PC-9 (cell line): ENCODE measurements around the gene ANKDD1A. TPM values are rescaled to one million over a fixed set of nuclear protein-coding genes. Genes with fewer than 3 reads are reported as not detected.

Experiments
- BruUV-seq: library from RNA; stranded (reverse); fragments of 400-500 nt; replicated peaks from 2 replicates; lab custom pipeline; 2021; lab: Mats Ljungman, UMichigan
- CTCF ChIA-PET: fragments of 300-600 bp; sonication (Branson Sonifier 250); formaldehyde crosslinking; loops from one replicate; lab custom pipeline; 2022; ENCODE audit warnings: antibody characterized with exemption; lab: Charles Lee
- POLR2A ChIA-PET: fragments of 300-600 bp; sonication (Branson Sonifier 250); formaldehyde crosslinking; loops from one replicate; lab custom pipeline; 2022; ENCODE audit warnings: antibody characterized with exemption; ENCODE audit not compliant: unreplicated experiment; lab: Charles Lee
- DNase-seq, 2 experiments: peaks; one replicate each; pipeline versions ENCODE4 v3.0.0 to v3.0.0-alpha.2; 2015 to 2022; ENCODE audit warnings: mixed read lengths in 1 of 2
- H2AFZ ChIP-seq: fragments of 200-600 bp; sonication (generic); 2 replicates; pipeline ENCODE4 v1.8.1; 2017; ENCODE audit warnings: antibody characterized with exemption
- H3F3A ChIP-seq: fragments of 200-600 bp; sonication (generic); 2 replicates; pipeline ENCODE4 v1.8.1; 2017; ENCODE audit warnings: antibody characterized with exemption, mild to moderate bottlenecking, low read depth; ENCODE audit not compliant: insufficient read depth
- H3K27ac ChIP-seq: fragments of 200-600 bp; sonication (generic); 2 replicates; pipeline ENCODE4 v1.6.1; 2016; ENCODE audit warnings: mixed run types
- H3K27me3 ChIP-seq: fragments of 200-600 bp; sonication (generic); 2 replicates; pipeline ENCODE4 v1.6.1; 2016; ENCODE audit warnings: low read depth, mixed run types; ENCODE audit not compliant: insufficient read depth
- H3K36me3 ChIP-seq: fragments of 200-600 bp; sonication (generic); 2 replicates; pipeline ENCODE4 v1.6.1; 2016; ENCODE audit warnings: low read depth, mixed run types
- H3K4me1 ChIP-seq: fragments of 200-600 bp; sonication (generic); replicated peaks from 2 replicates; pipeline ENCODE4 v1.6.1; 2016; ENCODE audit warnings: mixed run types; ENCODE audit not compliant: insufficient read depth
- H3K4me2 ChIP-seq: fragments of 200-600 bp; sonication (generic); 2 replicates; pipeline ENCODE4 v1.6.1; 2017; ENCODE audit warnings: mixed run types
- H3K4me3 ChIP-seq: fragments of 200-600 bp; sonication (generic); 2 replicates; pipeline ENCODE4 v1.6.1; 2016; ENCODE audit warnings: mixed run types
- H3K79me2 ChIP-seq: fragments of 200-600 bp; sonication (generic); 2 replicates; pipeline ENCODE4 v1.6.1; 2017; ENCODE audit warnings: low read depth, mixed run types
- H3K9me2 ChIP-seq: fragments of 200-600 bp; sonication (generic); 2 replicates; pipeline ENCODE4 v1.8.1; 2017; ENCODE audit warnings: mild to moderate bottlenecking; ENCODE audit not compliant: insufficient read depth
- H3K9me3 ChIP-seq: fragments of 200-600 bp; sonication (generic); 2 replicates; pipeline ENCODE4 v1.8.1; 2016; ENCODE audit warnings: low read depth; ENCODE audit not compliant: insufficient read depth
- H4K20me1 ChIP-seq: fragments of 200-600 bp; sonication (generic); 2 replicates; pipeline ENCODE4 v1.8.1; 2017; ENCODE audit not compliant: insufficient read depth
- CTCF ChIP-seq: fragments of 200-600 bp; sonication (generic); conservative IDR thresholded peaks from 2 replicates; pipeline ENCODE4 v1.6.1; 2017; ENCODE audit warnings: mixed run types, antibody characterized with exemption, mild to moderate bottlenecking, moderate library complexity
- EZH2 ChIP-seq: fragments of 200-600 bp; sonication (generic); IDR thresholded peaks from 2 replicates; pipeline ENCODE4 v1.8.0; 2017; ENCODE audit warnings: antibody characterized with exemption, low read depth
- intact Hi-C: fragments of 100-400 bp; cut with micrococcal nuclease; formaldehyde crosslinking; loops from one replicate; pipeline ENCODE4 v1.10.0; 2022; ENCODE audit not compliant: unreplicated experiment
- total RNA-seq: library from RNA; stranded (reverse); gene quantifications from 2 replicates; pipeline ENCODE4 v1.2.3, GENCODE V29; 2021

The ANKDD1A gene
- total RNA-seq, 1 experiment from 2014 or later: 14.2 TPM

- no peak for TF ChIP-seq CTCF
- no peak for TF ChIP-seq EZH2
- Histone ChIP-seq H3K79me2 (no peaks in the 10 kb centered on the region), H3F3A (peaks cover 5% of the 10 kb centered on the region; the same call in 1 of the 2 replicates), H3K9me2 (no peaks in the 10 kb centered on the region), H3K9me3 (no peaks in the 10 kb centered on the region), H2AFZ (no peak overlapping the region), H3K27me3 (no peaks in the 10 kb centered on the region), H3K4me3 (no peak overlapping the region), H3K36me3 (no peaks in the 10 kb centered on the region), H3K4me2 (no peak overlapping the region), H4K20me1 (no peaks in the 10 kb centered on the region), H3K4me1 (peaks cover 21% of the 10 kb centered on the region), H3K27ac (no peak overlapping the region)
- POLR2A ChIA-PET: no interaction called here
- CTCF ChIA-PET: no interaction called here
- no TSS peak for BruUV-seq
- intact Hi-C loops: no loop called here
- no peak for DNase-seq
Measured at GRCh38 chr15:64923546-64923945, 11.8 kb downstream of the ANKDD1A start.

- intact Hi-C loops: no loop called here
- TF ChIP-seq CTCF (no peak), EZH2 (no peak)
- H4K20me1 ChIP-seq: no peaks in the 10 kb centered on the region
- H3K36me3 ChIP-seq: no peaks in the 10 kb centered on the region
- no peaks in the 10 kb centered on the region for H3K9me2 ChIP-seq
- no peak for DNase-seq
- peaks cover 21% of the 10 kb centered on the region for H3K4me1 ChIP-seq
- no peak overlapping the region for H2AFZ ChIP-seq
- H3K9me3 ChIP-seq: no peaks in the 10 kb centered on the region
- H3F3A ChIP-seq: peaks cover 5% of the 10 kb centered on the region; the same call in 1 of the 2 replicates
- no peaks in the 10 kb centered on the region for H3K27me3 ChIP-seq
- H3K4me3 ChIP-seq: no peak overlapping the region
- POLR2A ChIA-PET: no interaction called here
- no peak overlapping the region for H3K27ac ChIP-seq
- CTCF ChIA-PET: no interaction called here
- H3K4me2 ChIP-seq: no peak overlapping the region
- H3K79me2 ChIP-seq: no peaks in the 10 kb centered on the region
- BruUV-seq: no TSS peak
Measured at GRCh38 chr15:64925335-64926330, 13.9 kb downstream of the ANKDD1A start.

GRCh38 chr15:64926661-64927060 lies 15.0 kb downstream of the ANKDD1A start:
- ChIA-PET POLR2A (no interaction called here), CTCF (no interaction called here)
- peaks cover 12% of the 10 kb centered on the region for H3K4me1 ChIP-seq
- H3K27ac ChIP-seq: no peak overlapping the region
- no peaks in the 10 kb centered on the region for H3K9me2 ChIP-seq
- no peaks in the 10 kb centered on the region for H3F3A ChIP-seq
- BruUV-seq: no TSS peak
- H3K27me3 ChIP-seq: no peaks in the 10 kb centered on the region
- no peaks in the 10 kb centered on the region for H3K9me3 ChIP-seq
- intact Hi-C loops: no loop called here
- no peak for DNase-seq
- no peak overlapping the region for H3K4me2 ChIP-seq
- no peak overlapping the region for H2AFZ ChIP-seq
- H3K36me3 ChIP-seq: no peaks in the 10 kb centered on the region
- TF ChIP-seq CTCF (no peak), EZH2 (no peak)
- no peak overlapping the region for H3K4me3 ChIP-seq
- no peaks in the 10 kb centered on the region for H3K79me2 ChIP-seq
- no peaks in the 10 kb centered on the region for H4K20me1 ChIP-seq
